Breast epithelium (tissue), 4 donors: ENCODE measurements around the gene BCL11B. TPM values are rescaled to one million over a fixed set of nuclear protein-coding genes. Genes with fewer than 3 reads are reported as not detected.

Source experiments
- DNase-seq, 2 donors: peaks; one replicate each; pipeline ENCODE4 v3.0.0-alpha.2; 2019; ENCODE audit warnings: low spot score in 2 of 2
- H3K27ac ChIP-seq, 2 donors: fragments of 200-600 bp; sonication (generic) in 1 of 2; one replicate each; pipeline ENCODE4 v1.5.1; 2016 to 2019; ENCODE audit warnings: mild to moderate bottlenecking in 1 of 2
- H3K27me3 ChIP-seq, 2 donors: fragments of 200-600 bp; sonication (generic) in 1 of 2; one replicate each; pipeline versions ENCODE4 v1.5.1 to v1.6.0; 2017 to 2019; ENCODE audit warnings: control low read depth in 1 of 2, mild to moderate bottlenecking in 1 of 2
- H3K36me3 ChIP-seq: fragments of 200-600 bp; one replicate; pipeline ENCODE4 v1.5.1; 2019
- H3K4me1 ChIP-seq, 2 donors: fragments of 200-600 bp; sonication (generic); one replicate each; pipeline ENCODE4 v1.5.1; 2016 to 2019; ENCODE audit warnings: control low read depth in 1 of 2
- H3K4me3 ChIP-seq, 3 donors: fragments of 200-600 bp; sonication (generic); 1 replicate in 2 of 3; 2 replicates in 1 of 3; pipeline ENCODE4 v1.5.1; 2016 to 2019; ENCODE audit warnings: mild to moderate bottlenecking in 3 of 3, moderate library complexity in 2 of 3
- H3K9me3 ChIP-seq, 2 donors: fragments of 200-600 bp; sonication (generic) in 1 of 2; one replicate each; pipeline ENCODE4 v1.5.1; 2016 to 2019; ENCODE audit warnings: control low read depth in 1 of 2
- CTCF ChIP-seq, 3 donors: fragments of 450-650 bp; IDR thresholded peaks; one replicate each; pipeline ENCODE4 v1.5.1; 2016 to 2017; ENCODE audit warnings: antibody characterized with exemption in 3 of 3, mild to moderate bottlenecking in 3 of 3, moderate library complexity in 3 of 3
- POLR2A ChIP-seq: fragments of 450-650 bp; IDR thresholded peaks from one replicate; pipeline ENCODE4 v1.6.1; 2016; ENCODE audit warnings: antibody characterized with exemption, mild to moderate bottlenecking, moderate library complexity
- POLR2AphosphoS5 ChIP-seq, 3 donors: sonication (generic); formaldehyde crosslinking; IDR thresholded peaks; one replicate each; pipeline ENCODE4 v1.6.1; 2017; ENCODE audit warnings: antibody characterized with exemption in 3 of 3
- intact Hi-C: fragments of 100-400 bp; cut with DNase I; formaldehyde crosslinking; loops from one replicate; pipeline ENCODE4 v1.15.1; 2023; ENCODE audit warnings: low total_unique reads
- total RNA-seq, 3 donors: library from RNA; depleted of rRNA; stranded (reverse); fragments of >200 nt; gene quantifications; one replicate each; pipeline ENCODE4 v1.1.0, GENCODE V29; 2016

BCL11B gene
- total RNA-seq, 3 donors from 2014 or later = 0.96 to 3.9 (median 2.6) TPM

- DNase-seq = no peak
- no peaks in the 10 kb centered on the region for H3K27me3 ChIP-seq
- no peaks in the 10 kb centered on the region for H3K9me3 ChIP-seq
- intact Hi-C loops = no loop called here
- no peak overlapping the region for H3K4me3 ChIP-seq
- TF ChIP-seq CTCF (IDR thresholded peaks at IDR 0.05) (no peak), POLR2A (no peak), POLR2AphosphoS5 (IDR thresholded peaks at IDR 0.05) (no peak)
- H3K4me1 ChIP-seq = no peaks in the 10 kb centered on the region
- no peaks in the 10 kb centered on the region for H3K36me3 ChIP-seq
- no peak overlapping the region for H3K27ac ChIP-seq
Observed at GRCh38 chr14:99201351-99202073, 70.5 kb downstream of the BCL11B start.

DNA sequence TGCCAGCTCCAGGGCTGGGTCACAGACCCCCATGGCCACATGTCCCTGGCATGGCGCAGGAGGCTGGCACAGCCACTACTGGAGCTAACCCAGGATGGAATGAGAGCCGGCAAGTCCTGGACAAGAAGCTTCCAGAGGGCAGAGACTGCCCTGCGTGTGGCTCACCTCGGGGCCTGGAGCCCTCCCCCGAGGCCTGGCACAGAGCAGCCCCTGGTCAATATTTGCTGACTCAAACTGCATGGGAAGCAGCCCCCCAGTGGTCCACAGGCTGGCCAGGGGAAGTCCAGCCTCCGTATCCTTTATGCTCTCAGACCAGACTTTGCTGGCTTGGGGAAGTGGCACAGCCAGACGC, 71.4 kb downstream of the BCL11B start:
- Histone ChIP-seq H3K27me3 (no peaks in the 10 kb centered on the region), H3K27ac (no peak overlapping the region), H3K4me1 (no peaks in the 10 kb centered on the region), H3K4me3 (no peak overlapping the region), H3K36me3 (no peaks in the 10 kb centered on the region), H3K9me3 (no peaks in the 10 kb centered on the region)
- intact Hi-C loops = no loop called here
- TF ChIP-seq POLR2AphosphoS5 (IDR thresholded peaks at IDR 0.05) = no peak
- TF ChIP-seq POLR2A = no peak
- TF ChIP-seq CTCF (IDR thresholded peaks at IDR 0.05) = no peak
- DNase-seq = no peak

- TF ChIP-seq POLR2A = no peak
- no peak for TF ChIP-seq CTCF (IDR thresholded peaks at IDR 0.05)
- no peak for TF ChIP-seq POLR2AphosphoS5 (IDR thresholded peaks at IDR 0.05)
- no peak for DNase-seq
- intact Hi-C loops = no loop called here
Observed at GRCh38 chr14:99199846-99200653, 71.9 kb downstream of the BCL11B start.

DNA sequence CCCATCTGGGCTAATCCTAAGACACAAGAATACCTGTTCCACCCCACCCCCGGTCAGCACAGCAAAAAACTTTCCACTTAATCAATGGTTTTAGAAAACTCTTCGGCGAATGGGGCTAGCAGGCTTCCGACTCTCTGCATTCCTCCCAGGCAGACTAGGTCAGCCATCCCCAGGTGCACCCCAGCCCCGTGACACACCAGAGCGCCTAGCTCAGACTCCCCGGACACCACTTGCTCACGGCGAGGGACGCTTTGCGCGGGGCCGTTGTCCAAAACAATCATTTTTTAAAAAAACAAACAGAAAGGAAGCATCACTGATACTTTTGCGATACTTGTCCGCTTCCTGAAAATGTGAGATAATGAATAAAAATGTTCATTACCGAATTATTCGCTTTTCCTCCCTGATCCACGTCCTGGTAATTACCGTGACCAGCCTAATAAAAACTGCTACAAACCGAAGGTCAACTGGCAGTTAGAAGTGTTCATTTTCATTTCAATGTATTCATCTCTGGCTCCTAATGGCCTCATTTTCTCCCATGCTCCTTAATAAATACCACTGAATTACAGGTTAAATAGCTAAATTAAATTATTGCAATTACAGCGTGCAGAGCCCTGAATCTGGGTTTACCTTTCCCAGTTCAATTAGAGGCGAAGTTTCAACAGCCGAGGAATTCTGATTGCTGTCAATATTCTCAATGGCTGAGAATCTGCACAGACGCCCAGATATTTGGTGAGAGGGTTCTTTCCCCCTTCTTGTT, 73.1 kb downstream of the BCL11B start:
- H3K4me1 ChIP-seq = no peaks in the 10 kb centered on the region
- TF ChIP-seq POLR2A (no peak), POLR2AphosphoS5 (IDR thresholded peaks at IDR 0.05) (no peak), CTCF (IDR thresholded peaks at IDR 0.05) (no peak)
- H3K9me3 ChIP-seq = no peaks in the 10 kb centered on the region
- DNase-seq = no peak
- intact Hi-C loops = no loop called here
- no peak overlapping the region for H3K27ac ChIP-seq
- H3K36me3 ChIP-seq = no peaks in the 10 kb centered on the region
- H3K27me3 ChIP-seq = no peaks in the 10 kb centered on the region
- H3K4me3 ChIP-seq = no peak overlapping the region

More at GRCh38 chr14:99199846-99200653, 71.9 kb downstream of the BCL11B start:
- H3K36me3 ChIP-seq = no peaks in the 10 kb centered on the region
- no peaks in the 10 kb centered on the region for H3K4me1 ChIP-seq
- no peak overlapping the region for H3K27ac ChIP-seq
- H3K27me3 ChIP-seq = no peaks in the 10 kb centered on the region
- no peaks in the 10 kb centered on the region for H3K9me3 ChIP-seq
- H3K4me3 ChIP-seq = no peak overlapping the region

GRCh38 chr14:99196310-99196650, 75.7 kb downstream of the BCL11B start:
- no peaks in the 10 kb centered on the region for H3K9me3 ChIP-seq
- intact Hi-C loops = no loop called here
- TF ChIP-seq CTCF (IDR thresholded peaks at IDR 0.05) (no peak), POLR2A (no peak), POLR2AphosphoS5 (IDR thresholded peaks at IDR 0.05) (no peak)
- DNase-seq = no peak
- no peaks in the 10 kb centered on the region for H3K27me3 ChIP-seq
- no peak overlapping the region for H3K27ac ChIP-seq
- H3K36me3 ChIP-seq = no peaks in the 10 kb centered on the region
- H3K4me1 ChIP-seq = no peaks in the 10 kb centered on the region
- H3K4me3 ChIP-seq = no peak overlapping the region
